ELR (cell line): ENCODE data around the gene KLF4.
A peak's percentile ranks its signal among the peaks of the same experiment; 100 is the strongest.

Experiments used
- DNase-seq: peaks from one replicate; pipeline ENCODE4 v3.0.0-alpha.2; 2015; ENCODE audit warnings: low read depth

The KLF4 gene

DNA sequence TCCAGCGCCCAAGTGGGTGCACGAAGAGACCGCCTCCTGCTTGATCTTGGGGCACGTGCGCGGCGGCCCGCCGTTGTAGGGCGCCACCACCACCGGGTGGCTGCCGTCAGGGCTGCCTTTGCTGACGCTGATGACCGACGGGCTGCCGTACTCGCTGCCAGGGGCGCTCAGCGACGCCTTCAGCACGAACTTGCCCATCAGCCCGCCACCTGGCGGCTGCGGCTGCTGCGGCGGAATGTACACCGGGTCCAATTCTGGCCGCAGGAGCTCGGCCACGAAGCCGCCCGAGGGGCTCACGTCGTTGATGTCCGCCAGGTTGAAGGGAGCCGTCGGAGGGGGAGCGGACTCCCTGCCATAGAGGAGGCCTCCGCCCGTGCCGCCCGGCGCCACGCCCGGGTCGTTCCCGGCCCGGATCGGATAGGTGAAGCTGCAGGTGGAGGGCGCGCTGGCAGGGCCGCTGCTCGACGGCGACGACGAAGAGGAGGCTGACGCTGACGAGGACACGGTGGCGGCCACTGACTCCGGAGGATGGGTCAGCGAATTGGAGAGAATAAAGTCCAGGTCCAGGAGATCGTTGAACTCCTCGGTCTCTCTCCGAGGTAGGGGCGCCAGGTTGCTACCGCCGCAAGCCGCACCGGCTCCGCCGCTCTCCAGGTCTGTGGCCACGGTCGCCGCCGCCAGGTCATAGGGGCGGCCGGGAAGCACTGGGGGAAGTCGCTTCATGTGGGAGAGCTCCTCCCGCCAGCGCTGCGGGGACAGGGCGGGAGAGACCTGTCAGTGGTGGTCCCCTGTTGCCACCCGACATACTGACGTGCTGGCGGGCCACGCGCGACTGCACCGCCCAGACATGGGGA, 1.8 kb downstream of the KLF4 start:
- DNase-seq: no peak

DNA sequence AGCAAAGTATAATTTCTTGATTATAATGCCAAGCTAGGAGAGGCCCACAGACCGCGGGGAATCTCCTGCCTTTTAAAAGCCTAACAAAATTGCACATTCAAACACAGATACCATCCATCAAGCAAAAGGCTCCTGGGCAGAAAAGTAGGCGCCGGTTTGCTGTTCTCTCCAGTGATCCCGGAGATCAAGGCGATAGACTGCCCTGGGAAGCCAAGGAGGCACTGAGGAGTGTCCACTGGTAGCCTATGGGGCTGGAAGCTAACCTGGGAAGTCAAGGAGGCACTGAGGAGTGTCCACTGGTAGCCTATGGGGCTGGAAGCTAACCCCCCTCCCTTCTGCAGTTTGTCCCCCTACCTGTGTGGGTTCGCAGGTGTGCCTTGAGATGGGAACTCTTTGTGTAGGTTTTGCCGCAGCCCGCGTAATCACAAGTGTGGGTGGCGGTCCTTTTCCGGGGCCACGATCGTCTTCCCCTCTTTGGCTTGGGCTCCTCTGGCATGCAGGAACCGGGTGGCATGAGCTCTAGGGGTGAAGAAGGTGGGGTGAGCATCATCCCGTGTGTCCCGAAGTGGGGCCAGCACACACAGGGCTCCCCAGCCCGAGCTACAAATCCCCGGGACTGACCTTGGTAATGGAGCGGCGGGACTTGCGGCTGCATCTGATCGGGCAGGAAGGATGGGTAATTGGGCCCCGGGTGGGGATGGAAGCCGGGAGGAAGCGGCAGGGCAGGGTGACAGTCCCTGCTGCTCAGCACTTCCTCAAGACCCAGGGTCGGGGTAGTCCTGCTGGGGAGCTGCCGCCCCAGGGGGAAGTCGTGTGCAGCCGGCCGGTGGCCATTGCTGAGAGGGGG, 2.7 kb downstream of the KLF4 start:
- DNase-seq: no peak

DNA sequence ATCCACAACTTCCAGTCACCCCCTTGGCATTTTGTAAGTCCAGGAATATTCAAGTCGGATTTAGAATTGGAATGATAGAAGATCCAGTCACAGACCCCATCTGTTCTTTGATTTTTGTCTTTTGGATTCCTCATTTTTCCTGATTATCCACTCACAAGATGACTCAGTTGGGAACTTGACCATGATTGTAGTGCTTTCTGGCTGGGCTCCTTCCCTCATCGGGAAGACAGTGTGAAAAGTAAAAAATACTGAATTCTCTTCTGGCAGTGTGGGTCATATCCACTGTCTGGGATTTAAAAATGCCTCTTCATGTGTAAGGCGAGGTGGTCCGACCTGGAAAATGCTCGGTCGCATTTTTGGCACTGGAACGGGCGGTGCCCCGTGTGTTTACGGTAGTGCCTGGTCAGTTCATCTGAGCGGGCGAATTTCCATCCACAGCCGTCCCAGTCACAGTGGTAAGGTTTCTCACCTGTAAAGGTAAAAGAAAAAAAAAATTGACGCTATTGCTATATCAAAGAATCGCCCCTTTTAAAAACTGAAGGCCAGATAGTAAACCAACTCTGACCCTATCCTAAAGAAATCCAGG, 4.0 kb downstream of the KLF4 start:
- DNase-seq: no peak

DNA sequence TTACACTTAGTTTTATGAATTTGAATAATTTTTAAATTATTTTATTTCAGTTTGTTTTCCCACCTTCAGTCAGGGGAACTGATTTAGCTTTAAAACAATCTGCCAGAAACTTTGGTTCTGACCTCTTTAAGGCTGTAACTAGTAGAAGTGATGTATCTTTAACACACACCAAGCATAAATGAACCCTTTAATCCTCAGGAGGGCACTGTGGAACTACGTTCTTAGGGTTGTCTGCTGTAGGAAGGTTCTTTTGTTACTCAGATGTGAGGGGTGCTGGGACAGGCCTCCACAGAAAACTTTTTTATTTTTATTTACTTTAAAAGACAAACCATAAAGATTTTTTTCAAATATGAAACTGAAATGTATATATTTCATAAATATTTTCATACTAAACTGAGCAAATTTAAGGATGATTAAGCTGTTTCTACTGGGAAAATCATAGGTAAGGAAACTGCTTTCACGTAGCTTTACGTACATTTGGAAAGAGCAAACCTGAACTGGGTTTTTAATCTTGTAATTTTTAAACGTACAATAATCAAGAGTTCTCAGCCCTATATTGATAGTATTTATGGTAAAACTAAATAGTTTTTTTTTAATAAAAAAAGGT, 5.3 kb downstream of the KLF4 start:
- DNase-seq: peak; percentile 78

DNA sequence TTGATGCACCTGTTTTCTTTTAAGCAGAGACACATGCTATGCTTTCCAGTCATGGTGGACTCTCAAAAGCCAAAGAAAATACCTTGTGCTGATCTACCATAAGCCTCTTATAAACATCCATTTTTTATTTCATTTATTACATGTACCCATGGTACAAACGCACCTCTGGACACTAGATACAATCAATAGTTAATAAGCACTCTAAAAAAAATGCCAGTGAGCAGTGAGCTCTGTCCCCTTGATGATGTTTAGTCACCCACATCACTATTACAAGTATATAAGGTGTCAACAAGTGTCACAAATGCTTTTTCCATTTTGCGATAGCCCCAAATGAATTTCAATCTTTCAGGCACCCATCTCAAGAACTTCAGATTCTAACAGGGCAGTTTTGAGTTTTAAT, 5.9 kb downstream of the KLF4 start:
- no peak for DNase-seq

DNA sequence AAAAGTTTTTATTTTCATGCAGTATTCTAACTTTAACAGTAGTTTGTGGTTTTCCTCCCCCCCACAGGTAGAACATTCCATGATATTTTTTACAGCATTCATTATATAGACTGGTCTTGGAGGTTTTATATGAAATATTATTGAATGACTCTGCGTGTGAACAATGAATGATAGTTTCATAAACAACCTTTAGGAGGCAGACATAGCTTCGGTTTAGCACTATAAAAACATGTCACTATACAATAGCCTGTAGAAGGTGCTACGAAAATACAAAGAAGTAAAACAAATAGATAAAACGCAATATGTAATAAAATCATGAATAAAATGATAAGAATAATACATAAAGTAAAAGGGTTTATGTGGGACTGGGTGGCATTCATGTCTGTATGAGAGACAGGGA, 8.5 kb downstream of the KLF4 start:
- DNase-seq: peak; percentile 46

DNA sequence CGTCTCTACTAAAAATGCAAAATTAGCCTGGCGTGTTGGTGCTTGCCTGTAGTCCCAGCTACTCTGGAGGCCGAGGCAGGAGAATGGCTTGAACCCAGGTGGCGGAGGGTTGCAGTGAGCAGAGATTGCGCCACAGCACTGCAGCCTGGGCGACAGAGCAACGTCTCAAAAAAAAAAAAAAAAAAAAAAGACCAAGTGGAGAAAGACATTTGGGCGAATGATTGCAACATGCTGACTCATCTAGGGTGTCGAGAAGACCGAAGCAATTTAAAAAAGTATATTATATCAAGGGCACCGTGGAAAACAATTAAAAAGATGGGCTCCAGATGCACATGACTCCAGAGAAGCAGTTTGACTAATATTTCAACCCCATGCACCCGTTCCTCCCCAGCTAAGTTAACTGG, 9.2 kb downstream of the KLF4 start:
- peak; percentile 72 for DNase-seq

DNA sequence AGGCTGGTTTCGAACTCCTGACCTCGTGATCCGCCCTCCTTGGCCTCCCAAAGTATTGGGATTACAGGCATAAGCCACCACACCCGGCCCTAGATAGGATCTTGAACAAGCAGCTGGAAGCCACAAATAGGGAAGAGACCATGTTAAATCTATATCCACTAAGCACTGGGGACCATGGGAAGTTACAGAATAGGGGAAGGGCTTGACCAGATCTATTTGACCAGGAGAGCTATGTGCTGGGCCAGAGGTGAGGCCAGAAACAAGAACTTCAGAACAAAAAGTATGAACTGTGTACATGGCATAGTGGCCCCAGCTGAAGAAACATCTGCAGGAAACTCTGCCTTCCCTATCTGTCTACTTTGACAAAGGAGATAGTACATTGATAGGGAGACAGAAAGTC, 10.8 kb downstream of the KLF4 start:
- no peak for DNase-seq

DNA sequence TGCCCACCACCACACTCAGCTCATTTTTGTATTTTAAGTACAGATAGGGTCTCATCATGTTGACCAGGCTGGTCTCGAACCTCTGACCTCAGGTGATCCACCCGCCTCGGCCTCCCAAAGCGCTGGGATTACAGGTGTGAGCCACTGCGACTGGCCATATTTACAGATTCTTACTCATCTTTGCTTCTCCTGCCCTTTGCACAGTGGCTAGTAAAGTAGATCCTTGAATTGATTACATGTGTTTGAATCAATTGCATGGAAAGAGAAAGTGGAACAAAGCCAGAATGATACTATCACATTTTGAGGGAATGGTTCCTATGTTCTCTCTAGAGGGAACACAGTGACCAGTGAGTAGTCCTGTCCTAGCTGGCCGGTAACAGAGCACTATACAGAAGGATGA, 15.4 kb downstream of the KLF4 start:
- no peak for DNase-seq

DNA sequence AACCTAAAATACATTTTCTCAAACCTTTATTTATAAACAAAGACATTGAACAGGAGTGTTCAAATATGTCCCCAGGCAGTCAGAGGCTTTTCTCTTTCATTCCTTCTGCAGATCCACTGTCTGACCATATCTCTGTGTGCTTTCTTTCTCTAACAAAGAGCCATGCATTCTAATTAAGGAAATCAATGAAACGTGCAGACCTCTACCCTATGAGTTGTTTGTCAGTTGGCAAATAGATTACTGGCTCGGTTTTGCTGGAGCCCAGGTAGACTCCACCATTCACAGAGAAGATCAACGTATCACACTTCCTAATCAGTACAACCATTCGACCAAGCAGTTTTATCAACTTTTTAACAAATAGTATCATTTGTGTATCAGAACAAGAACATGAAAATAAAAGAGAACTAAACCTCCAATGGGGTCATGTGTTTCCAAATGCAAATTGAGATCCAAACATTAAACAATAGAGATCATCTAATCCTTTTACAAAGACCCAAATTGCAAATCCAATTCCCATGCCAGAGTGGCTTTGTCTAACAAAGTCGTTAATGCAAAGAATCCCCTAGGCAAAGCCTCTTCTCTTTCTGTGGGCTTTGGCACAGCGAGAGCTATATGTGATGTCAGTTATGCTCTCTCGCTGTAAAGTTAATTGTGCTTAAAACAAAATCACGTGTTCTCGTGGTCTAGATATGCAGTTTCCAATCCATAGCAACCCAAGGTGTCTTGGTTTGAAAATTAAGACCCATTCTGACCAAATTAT, 16.8 kb downstream of the KLF4 start:
- DNase-seq: no peak

DNA sequence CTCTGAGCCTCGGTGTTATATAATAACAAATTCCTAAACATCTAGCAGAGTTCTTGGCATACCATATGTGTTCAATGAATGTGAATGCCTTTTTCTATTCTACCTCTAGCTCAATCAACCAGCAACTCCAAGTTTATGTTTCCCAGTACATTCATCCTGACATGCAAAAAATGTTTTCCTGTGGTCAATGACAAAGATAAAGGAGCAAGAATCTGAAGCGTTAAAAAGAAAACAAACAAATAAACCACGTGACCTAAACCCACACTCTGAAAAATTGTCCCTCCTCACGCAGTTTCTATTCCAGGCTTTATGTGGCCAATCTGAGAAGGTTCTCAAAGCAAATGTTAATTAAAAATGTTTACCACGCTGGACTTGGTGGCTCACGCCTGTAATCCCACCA, 18.0 kb downstream of the KLF4 start:
- DNase-seq: peak; percentile 51

DNA sequence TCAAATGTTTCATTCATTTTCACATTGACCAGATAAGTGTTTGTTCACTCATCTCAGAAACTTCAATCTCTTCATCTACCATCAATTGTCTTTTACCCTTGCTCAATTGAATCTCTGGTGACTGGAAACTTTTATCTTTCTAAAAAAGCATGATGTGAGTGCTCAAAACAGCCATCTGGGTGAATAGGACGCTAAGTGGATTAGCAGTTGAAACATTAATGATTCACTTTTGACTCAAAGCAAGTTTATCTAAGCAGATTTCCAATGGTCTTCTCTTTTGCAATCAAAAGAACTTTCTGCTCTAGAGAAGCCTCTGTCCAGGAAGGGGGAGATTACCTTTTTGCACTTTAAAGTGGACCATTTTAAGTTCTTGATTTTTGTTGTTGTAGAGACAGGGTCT, 22.2 kb downstream of the KLF4 start:
- DNase-seq: no peak

DNA sequence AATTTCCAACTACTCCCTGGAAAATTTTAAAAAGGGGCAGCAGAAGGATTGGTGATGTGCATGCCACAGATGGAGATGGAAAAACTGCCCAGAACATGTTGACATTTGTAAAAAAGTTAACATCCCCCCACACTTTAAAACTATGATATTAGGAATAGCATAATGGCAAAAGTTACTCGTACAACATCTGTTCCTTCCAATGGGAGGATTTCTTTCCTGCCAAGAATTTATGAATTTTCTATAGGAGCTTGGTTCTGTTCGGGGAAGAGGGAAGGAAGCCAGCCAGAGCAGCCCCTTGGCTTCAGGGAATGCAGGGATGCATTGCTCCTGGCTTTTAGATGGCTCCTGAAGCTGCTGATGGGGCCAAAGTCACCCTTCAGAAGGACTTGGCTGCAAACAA, 22.7 kb downstream of the KLF4 start:
- DNase-seq: no peak

DNA sequence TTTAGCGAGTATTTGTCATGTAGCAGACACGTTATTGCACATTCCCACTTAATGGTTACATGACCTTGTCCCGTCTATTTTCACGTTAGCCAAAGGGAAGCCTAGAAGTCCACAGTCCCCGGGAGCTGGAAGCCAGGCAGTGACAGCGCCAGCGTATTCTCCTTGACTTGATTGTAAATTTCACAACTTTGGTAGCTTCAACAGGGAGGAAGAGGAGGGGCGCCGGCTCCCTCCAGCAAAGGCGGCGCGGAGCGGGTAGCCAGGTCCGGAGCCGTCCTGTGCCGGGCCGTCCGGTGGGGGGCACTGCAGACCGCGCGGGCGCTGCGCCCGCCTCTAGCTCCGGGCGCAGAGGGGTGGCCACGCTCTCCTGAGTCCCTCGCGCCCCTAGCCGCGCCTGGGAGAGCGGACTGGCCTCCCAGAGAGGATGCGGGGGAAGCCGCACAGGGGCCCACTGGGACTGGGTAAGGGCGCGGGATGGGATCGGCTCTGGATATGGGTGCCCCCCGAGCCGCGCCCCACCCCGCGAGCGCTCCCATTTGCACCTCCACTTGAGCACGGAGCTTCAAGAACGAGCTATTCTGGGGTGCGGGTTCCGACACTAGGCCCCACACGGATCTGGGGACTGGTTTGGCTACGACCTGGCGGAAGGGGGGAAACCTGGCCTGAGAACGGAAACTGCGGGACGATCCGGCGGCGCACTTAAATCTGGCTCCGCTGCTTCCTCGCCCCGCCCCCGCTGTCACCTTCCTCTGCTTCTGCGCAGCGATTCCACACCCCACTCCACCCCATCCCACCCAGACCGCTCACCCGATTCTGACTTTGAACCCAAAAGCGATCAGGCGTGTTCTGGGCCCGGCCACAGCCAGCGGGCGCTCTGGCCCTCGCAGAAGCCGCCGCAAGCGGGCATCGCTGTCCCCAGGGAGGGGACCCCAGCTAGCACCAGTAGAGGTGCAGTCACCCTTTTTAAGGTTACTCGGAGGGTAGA, 23.8 kb downstream of the KLF4 start:
- peak; percentile 65 for DNase-seq

DNA sequence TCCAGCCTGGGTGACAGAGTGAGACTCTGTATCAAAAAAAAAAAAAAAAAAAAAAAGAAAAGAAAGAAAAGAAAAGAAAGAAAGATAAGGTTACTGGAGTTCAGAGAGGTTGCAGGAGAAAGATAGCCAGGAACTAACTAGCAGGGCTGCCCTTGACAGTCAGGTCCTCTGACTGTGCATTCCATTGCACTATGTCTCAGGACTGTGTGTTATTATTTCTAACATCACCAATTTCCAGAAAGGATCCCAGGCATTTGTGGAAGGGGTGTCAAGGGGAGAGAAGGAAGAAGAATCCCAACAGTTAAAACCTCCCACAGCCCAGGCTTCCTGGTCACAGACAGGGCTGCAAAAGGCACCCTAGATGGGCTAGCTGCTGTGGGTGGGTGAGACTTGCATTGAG, 25.1 kb downstream of the KLF4 start:
- no peak for DNase-seq

DNA sequence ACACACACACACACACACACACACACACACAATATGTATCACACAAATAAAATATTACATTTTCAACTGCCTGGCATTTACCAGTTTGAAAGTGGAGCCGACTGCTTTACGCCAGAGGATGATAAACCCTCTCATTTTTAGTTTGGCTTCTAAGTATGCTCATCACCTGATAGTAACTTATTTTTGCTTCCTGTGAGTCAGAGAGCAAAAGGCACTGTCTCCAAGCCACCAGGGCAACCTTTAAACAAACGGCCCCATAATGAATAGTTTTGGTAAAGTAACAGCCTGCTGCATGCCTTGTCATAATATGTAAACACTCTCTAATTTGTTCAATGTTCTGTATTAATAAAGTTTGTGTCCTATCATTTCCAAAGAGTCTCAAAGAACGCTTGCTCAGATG, 26.9 kb downstream of the KLF4 start:
- peak; percentile 62 for DNase-seq

DNA sequence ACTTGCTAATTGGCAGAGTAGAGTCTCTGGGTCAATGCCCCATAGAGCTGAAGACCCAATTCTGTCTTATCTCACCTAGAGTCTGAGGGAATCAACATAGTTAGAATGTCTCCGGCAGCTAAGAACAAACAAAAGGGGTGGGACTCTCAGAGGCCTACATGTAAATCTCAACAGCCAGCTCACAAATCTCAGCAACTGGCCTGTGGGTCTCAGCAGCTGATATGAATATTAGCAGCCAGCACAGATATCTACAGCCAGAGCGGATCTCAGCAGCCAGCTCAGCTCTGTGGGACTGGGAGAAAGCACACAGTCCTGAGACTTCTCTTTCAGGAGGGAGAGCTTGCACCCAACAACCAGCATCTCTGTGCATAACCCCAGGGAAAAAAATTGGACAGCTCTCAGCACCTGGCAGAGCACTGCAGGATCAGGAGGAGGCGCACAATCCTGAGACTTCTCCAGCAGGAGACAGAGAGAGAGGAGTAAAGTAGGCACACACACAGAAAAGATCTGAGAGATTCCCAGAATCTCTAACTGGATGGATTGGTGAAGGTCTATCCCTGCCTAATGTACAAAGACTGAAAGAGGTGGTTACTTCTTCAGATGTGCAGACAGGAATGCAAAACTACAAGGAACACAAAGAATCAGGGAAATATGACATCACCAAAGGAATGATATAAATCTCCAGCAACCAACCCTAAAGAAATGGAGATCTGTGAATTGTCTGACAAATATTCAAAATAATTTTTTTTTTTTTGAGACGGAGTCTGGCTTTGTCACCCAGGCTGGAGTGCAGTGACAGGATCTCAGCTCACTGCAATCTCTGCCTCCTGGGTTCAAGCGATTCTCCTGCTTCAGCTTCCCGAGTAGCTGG, 29.2 kb downstream of the KLF4 start:
- no peak for DNase-seq

DNA sequence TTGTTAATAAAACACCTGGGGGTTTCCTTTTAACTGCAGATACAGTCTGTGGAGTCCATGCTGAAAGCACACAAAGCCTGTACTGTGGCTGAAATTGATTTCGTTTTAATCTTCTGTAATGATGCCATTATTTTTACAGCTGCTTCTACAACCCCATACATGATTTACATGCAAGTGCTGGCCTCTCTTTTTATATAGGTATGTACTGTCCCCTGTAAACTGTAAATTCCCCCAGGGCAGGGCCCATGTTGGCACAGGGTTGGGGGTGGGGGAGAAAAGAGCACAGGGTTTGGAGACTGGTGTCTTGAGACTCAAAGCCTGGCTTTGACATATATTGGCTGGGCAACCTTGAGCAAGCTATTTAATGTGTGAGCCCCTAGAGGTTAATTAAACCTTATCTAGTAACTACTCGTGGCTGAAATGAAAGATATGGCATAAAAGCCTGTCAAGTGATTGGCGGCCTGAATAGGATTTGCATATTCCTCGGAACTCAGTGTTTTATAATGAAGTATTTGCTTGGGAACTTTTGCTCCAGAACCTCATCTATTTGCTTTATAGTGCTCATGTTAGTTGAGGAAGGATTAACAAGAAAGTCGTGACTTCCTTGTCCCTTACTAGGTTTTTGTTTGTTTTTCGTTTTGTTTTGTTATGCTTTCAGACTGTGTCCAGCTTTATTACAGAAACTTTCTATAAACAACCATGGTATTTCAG, 34.0 kb downstream of the KLF4 start:
- no peak for DNase-seq

DNA sequence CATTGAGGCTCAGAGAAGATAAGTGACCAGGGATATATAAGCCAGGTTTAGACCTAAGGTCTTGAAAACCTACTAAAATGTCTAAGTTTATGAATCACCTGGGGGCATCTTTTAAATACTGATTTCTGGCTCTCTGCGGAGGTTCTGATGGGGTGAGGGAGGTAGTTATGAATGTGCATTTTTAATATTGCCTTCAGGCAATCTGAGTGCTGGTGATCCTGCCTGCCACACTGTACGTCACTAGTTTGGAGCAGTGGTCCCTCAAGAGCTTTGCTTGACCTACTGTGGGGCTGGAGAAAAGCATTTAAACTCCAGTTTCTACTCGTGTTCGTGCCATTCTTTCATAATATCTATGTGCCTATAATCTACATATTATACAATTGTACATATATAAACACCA, 36.1 kb downstream of the KLF4 start:
- no peak for DNase-seq
